HG03575 (cell line): ENCODE measurements around the gene KDSR.

Experiments
- ATAC-seq: cut with Tn5 transposase; IDR thresholded peaks from one replicate; pipeline ENCODE4 v1.9.1; 2021; ENCODE audit not compliant: unreplicated experiment, insufficient number of reproducible peaks, low FRiP score; ENCODE audit errors: extremely low read depth

Gene KDSR

DNA sequence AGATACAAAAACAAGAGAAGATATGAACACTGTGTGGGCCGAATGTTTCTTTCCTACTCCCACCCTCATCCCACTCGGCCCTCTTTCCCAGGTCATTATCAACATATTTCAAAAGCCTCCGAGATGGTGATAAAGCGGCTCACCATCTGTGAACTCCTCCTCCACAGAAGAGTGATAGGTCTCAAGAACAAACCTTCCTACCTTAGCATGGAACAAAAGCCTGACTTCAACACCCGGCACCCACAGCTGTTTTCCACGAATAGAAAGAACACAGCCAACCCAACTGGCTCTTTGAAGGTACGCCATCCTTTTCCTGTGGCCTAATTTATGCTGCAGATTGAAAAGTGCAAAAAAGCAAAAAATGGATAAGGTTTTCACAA lies 76.2 kb downstream of the KDSR start:
- ATAC-seq = no peak

DNA sequence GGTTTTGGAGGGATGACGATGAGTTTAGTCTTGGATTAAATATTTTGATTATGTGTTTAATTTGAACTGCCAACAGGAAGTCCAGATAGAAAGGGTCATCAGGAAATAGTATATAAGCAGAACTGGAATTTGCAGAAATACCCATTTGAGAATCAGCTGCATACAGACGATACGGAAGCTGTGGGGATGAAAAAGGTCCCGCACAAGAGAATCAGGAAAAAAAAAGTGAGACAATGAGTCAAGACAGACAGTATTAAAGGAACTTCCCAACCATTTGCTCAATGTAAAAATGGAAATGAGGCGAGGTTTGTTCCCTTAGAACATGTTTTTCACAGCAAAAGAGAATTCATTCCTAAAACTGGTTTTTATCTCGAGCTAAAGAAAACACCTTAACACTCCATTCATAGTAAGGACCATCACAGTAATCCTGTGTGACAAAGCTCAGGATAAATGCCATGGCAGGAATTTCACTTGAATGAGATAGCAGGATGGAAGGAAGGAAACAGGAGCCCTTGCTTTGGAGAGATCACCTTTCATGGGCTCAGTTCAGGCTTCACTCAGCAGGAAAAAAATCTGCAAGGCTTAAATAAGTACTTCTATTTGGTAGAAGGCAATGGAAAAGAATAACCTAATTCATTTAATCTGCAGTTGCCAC lies 76.7 kb downstream of the KDSR start:
- no peak for ATAC-seq

DNA sequence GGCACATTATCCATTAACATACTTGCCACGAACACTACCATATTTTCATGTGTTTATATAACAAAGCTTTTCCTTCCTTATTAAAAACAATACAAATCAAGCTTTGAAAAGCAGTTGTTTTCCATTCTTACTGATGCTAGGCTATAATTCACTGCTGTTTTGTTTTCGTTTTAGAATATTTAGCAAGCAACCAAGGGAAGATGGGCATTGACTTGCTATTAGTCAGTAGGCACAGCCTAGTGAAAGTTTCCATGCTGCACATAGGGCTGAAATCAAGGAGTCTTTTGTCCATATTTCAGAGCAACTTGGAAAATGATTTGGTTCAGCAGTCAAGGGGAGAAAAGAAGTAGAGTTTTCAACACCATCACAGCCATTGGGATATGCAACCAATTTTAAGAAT lies 78.7 kb downstream of the KDSR start:
- ATAC-seq = no peak

DNA sequence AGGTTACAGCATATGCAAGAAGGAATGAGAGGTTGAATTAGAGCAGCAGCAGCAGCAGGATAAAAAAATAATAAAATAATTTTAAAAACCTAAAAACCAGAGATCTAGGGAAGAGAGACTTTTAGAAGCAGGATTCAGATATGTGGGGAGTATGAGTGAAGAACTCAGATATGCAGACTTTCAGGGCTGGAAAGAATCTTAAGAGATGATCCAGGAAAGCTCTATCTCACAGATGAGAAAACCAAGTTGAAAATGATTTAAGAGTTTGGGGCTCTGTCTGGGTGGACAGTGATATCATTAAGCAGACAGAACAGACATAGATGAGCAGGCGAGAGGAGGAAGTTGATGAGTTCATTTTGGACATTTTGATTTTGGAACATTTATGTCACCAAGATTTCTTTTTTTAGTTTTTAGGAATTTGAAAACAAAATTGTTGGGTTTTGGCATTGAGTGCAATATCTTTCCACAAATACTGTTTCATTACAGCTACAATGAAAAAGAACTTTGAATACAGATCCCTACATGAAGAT lies 79.2 kb downstream of the KDSR start:
- no peak for ATAC-seq

DNA sequence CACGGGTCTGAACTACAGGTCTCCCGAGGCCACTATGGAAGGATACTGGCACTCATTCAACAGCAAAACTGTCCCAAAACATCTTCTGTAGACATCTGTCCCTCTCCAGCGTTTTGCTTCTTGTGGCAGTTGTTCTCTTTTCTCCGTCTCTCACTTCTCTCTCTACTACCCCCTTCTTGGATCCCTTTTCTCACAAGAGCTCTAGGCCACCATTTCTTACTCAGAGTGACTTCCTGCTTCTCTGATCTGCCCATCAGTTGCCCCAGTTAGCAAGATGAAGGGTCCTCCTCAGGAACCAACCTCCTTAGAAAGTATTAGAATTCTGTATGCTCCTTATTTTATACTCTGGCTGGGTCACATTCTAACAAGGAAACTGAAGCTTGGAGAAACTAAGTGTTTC lies 80.1 kb downstream of the KDSR start:
- no peak for ATAC-seq

DNA sequence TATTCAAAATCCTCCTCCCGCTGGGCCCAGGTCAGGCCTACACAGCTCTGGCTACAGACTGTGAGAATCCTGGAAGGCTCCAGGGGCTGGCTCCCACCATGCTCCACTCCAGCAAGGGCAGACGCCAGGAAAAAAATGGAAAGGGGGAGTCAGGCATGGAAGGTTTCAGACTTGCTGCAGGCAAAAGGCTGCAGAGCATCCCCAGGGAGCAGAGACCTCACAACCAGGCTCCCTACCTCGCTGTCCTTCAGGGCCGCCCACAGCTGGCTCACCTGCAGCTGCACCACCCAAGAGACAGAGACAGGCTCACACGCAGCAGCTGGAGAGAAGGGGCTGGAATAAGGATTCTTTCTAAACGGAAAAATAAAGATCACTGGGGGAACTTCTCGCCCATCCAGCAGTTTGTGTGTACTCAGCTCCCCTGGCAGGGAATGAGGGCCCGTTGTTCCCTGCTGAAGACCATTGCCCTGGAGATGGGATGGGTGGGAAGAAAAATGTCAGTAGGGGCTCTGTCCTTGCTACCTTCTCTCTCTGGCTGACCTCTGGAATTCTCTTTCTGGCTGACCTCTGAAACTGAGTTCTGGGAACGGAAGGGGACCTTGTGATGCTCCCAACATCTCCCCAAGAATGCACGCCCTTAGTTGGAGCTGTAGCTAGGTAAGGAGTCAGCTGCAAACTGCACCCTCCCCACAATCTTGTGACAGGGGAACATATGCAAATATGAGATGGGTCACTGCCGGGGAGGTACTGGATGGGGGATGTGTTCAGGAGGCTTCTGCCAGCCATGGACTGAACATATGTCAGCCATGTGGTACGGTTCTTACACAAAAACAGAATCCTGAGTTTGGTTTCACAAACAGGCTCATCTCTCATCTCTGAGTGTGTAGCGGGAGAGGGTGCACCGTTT lies 81.9 kb downstream of the KDSR start:
- ATAC-seq = peak; percentile 62

DNA sequence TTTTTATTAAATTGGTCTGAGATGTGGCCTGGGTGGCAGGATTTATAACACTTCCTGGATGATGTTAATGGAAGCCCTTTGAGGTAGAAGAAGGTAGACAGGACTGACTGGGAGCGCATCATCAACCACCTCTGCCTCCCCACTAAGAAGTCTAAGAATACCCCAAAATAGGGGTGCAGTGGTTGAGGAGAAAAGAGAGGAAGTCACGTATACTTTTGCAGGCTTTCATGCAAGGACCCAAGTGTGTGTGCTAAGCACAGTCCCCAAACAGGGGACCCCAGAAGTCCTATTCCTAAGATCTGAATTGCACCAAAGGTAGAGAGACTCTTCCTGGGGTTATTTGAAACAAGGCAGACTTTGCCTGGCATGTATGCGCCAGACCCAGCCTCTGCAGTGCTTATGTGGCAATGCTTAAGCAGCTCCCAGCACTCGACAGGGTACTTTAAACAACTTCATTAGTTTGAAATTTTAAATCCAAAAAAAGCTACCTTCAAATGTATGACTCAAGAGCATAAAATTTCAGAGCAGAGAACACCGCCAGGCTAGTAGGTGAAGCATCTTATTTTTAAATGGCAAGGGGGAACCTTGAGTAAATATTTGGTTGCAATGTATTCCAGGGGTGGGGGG lies 82.7 kb downstream of the KDSR start:
- no peak for ATAC-seq

DNA sequence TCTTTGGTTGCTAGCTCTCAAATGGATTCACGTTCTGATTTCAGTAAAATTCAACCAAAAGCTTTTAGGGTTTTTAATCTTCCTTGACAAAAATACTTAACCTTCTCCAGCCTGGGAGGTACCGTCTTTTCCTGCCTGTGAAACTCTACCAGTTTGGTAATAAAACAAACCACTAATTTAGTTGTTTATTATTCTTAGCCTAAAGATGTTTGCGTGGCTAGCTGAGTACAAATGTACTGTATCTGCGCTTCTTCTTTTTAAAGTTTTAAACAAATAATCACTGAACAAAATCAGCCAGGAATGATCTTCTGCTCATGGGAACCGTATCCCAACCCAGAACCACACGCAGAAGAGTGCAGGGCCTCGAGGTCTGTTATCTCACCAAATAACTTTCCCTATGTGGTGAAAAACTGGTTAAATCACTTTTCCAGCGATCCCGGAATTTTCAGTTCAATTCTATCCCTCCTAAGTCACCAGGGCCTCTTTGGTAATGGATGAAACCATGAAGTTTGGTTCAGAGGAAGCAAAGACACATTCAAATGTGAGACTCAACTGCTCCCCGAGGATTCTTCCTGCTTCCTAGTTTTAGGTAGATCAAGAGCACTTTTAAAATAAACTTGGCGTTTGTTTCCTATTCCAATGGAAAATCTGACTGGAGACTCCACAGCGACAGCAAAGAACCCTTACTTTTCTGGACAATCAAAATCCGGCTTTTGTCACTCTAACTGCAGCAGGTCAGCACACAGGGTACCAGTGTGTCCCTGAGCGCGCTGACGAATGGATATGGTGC lies 83.5 kb downstream of the KDSR start:
- ATAC-seq = no peak

DNA sequence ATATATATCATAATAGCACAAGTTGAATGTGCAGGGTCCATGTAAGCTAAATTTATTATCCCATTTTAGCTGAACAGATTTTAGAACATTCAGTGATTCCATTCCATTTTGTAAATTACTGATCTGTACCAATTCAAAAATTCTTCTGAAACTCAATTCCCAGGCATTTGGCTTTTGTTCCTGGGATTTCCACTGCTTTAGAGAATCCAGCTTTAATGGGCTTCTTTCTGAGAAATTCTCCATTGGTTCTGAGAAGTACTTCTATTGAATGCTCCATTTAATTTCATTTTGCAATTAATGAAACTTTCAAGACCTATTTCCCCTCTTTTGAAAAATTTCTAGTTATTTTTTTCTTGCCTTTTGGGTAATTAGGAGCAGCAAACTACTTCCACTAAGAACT lies 84.2 kb downstream of the KDSR start:
- ATAC-seq = no peak
